MM.1S (cell line): Measurements from ENCODE around the gene MTCL1.

Experiments
- DNase-seq: peaks from one replicate; pipeline ENCODE4 v3.0.0-alpha.2; 2015
- H2AFZ ChIP-seq: fragments of 300-600 bp; sonication (generic); 2 replicates; pipeline ENCODE4 v1.6.0; 2016; ENCODE audit warnings: antibody characterized with exemption, low read length
- H3F3A ChIP-seq: fragments of 300-600 bp; sonication (generic); 2 replicates; pipeline ENCODE4 v1.6.1; 2016; ENCODE audit warnings: mild to moderate bottlenecking, antibody characterized with exemption, low read length, moderate library complexity, mixed read lengths; ENCODE audit not compliant: insufficient read depth
- H3K27ac ChIP-seq: fragments of 300-600 bp; sonication (generic); 2 replicates; pipeline ENCODE4 v1.5.1; 2016; ENCODE audit warnings: mild to moderate bottlenecking, low read length
- H3K27me3 ChIP-seq: fragments of 300-600 bp; sonication (generic); replicated peaks from 2 replicates; pipeline ENCODE4 v1.6.0; 2016; ENCODE audit warnings: low read length; ENCODE audit not compliant: insufficient read depth
- H3K36me3 ChIP-seq: fragments of 300-600 bp; sonication (generic); replicated peaks from 2 replicates; pipeline ENCODE4 v1.6.1; 2016; ENCODE audit warnings: mild to moderate bottlenecking, low read length, mixed read lengths; ENCODE audit not compliant: insufficient read depth
- H3K4me1 ChIP-seq: fragments of 300-600 bp; sonication (generic); 2 replicates; pipeline ENCODE4 v1.6.1; 2016; ENCODE audit warnings: low read length, mixed read lengths
- H3K4me2 ChIP-seq: fragments of 300-600 bp; sonication (generic); 2 replicates; pipeline ENCODE4 v1.6.0; 2016; ENCODE audit warnings: low read depth, low read length
- H3K4me3 ChIP-seq: fragments of 300-600 bp; sonication (generic); 2 replicates; pipeline ENCODE4 v1.5.1; 2016; ENCODE audit warnings: low read length, mixed read lengths
- H3K79me2 ChIP-seq: fragments of 300-600 bp; sonication (generic); 2 replicates; pipeline ENCODE4 v1.6.1; 2016; ENCODE audit warnings: mixed run types, low read length, mixed read lengths
- H3K9ac ChIP-seq: fragments of 300-600 bp; sonication (generic); 2 replicates; pipeline ENCODE4 v1.6.1; 2016; ENCODE audit warnings: low read length, mixed read lengths
- H3K9me2 ChIP-seq: fragments of 300-600 bp; sonication (generic); replicated peaks from 2 replicates; pipeline ENCODE4 v1.6.1; 2016; ENCODE audit warnings: mild to moderate bottlenecking, low read length, mixed read lengths; ENCODE audit not compliant: insufficient read depth
- H3K9me3 ChIP-seq: fragments of 300-600 bp; sonication (generic); replicated peaks from 2 replicates; pipeline ENCODE4 v1.6.1; 2016; ENCODE audit warnings: mild to moderate bottlenecking, low read length, mixed read lengths; ENCODE audit not compliant: insufficient read depth
- H4K20me1 ChIP-seq: fragments of 300-600 bp; sonication (generic); 2 replicates; pipeline ENCODE4 v1.6.1; 2016; ENCODE audit warnings: mild to moderate bottlenecking, low read length, moderate library complexity, mixed read lengths; ENCODE audit not compliant: insufficient read depth
- EZH2 ChIP-seq: fragments of 300-600 bp; sonication (generic); optimal IDR thresholded peaks from 2 replicates; pipeline ENCODE3; 2017; ENCODE audit warnings: low read depth, mild to moderate bottlenecking, antibody characterized with exemption, low read length, mixed read lengths
- EZH2phosphoT487 ChIP-seq: fragments of 300-600 bp; sonication (generic); IDR thresholded peaks from 2 replicates; pipeline ENCODE4 v1.6.1; 2018; ENCODE audit warnings: antibody characterized with exemption, low read length
- TF ChIP-seq, protein P1 (sequence below): fragments of 300-600 bp; sonication (generic); IDR thresholded peaks from 2 replicates; pipeline ENCODE4 v1.5.1; 2016; ENCODE audit warnings: antibody characterized with exemption, low read length, mixed read lengths

The MTCL1 gene

DNA sequence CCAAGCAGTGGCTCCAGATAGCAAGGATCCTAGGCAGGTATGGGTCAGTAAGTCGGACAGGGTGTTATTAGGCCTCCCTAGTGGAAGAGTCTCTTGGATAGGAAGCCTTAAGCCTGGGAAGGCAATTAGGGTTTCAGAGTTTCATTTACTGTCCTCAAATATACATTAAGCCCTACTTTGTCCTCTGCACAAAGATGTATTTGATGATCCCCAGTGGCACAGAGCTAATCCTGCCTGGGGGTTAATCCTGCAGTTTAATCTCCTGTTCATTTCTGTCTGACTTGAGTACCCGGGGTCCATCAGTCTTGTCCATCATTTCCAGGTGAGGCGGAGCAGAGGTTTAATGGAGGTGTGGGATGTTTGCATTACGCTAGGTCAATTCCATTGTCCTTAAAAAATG, 62.0 kb downstream of the MTCL1 start:
- Histone ChIP-seq H3K27me3 (no peaks in the 10 kb centered on the region), H3K9ac (no peak overlapping the region), H3K36me3 (no peaks in the 10 kb centered on the region; the same call in 1 of the 2 replicates), H3K9me3 (no peaks in the 10 kb centered on the region), H3F3A (no peaks in the 10 kb centered on the region), H3K4me2 (no peak overlapping the region), H3K9me2 (no peaks in the 10 kb centered on the region), H3K79me2 (no peaks in the 10 kb centered on the region), H2AFZ (no peak overlapping the region), H4K20me1 (no peaks in the 10 kb centered on the region), H3K27ac (no peak overlapping the region), H3K4me3 (no peak overlapping the region), H3K4me1 (no peaks in the 10 kb centered on the region)
- no peak for TF ChIP-seq EZH2
- TF ChIP-seq, protein P1, sequence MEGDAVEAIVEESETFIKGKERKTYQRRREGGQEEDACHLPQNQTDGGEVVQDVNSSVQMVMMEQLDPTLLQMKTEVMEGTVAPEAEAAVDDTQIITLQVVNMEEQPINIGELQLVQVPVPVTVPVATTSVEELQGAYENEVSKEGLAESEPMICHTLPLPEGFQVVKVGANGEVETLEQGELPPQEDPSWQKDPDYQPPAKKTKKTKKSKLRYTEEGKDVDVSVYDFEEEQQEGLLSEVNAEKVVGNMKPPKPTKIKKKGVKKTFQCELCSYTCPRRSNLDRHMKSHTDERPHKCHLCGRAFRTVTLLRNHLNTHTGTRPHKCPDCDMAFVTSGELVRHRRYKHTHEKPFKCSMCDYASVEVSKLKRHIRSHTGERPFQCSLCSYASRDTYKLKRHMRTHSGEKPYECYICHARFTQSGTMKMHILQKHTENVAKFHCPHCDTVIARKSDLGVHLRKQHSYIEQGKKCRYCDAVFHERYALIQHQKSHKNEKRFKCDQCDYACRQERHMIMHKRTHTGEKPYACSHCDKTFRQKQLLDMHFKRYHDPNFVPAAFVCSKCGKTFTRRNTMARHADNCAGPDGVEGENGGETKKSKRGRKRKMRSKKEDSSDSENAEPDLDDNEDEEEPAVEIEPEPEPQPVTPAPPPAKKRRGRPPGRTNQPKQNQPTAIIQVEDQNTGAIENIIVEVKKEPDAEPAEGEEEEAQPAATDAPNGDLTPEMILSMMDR = no peak
- TF ChIP-seq EZH2phosphoT487 = no peak
- no peak for DNase-seq

DNA sequence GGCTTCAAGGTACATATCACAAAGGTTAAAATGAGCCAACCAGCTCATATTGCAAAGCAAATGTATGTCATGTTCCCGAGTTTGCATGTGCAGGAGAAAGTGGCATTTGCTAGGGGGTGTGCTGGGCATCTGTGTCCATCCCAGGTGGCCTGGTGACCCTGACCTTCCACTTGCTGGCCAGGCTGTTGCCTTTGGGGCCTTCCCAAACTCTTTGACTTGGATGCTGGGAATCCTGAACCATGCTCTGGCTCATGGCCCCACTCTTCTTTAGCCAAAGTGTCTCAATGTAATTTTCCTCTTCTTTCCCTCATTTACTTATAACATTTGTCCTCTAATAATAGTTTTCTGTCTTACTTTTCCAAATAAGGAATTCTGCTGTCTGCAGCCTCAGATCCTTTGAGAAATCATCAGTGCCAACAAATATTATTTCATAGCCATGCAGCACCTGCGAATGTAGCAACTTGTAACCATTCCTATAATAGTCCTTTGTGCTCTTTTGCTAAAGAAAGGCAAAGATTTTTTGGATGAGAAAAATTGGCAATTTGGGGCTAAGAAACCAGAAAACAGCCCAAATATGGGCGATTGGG, 64.2 kb downstream of the MTCL1 start:
- no peaks in the 10 kb centered on the region for H3K9me3 ChIP-seq
- no peak overlapping the region for H3K27ac ChIP-seq
- TF ChIP-seq EZH2phosphoT487 = no peak
- TF ChIP-seq, protein P1 = no peak
- no peak for TF ChIP-seq EZH2
- H3K27me3 ChIP-seq = no peaks in the 10 kb centered on the region
- no peaks in the 10 kb centered on the region for H3K4me1 ChIP-seq
- H3K36me3 ChIP-seq = no peaks in the 10 kb centered on the region
- H3K4me2 ChIP-seq = no peak overlapping the region
- no peaks in the 10 kb centered on the region for H3K9me2 ChIP-seq
- H4K20me1 ChIP-seq = no peaks in the 10 kb centered on the region
- H3K79me2 ChIP-seq = no peaks in the 10 kb centered on the region
- no peak for DNase-seq
- H3K9ac ChIP-seq = no peak overlapping the region
- H3F3A ChIP-seq = no peaks in the 10 kb centered on the region
- H2AFZ ChIP-seq = no peak overlapping the region
- H3K4me3 ChIP-seq = no peak overlapping the region

GRCh38 chr18:8770657-8771056, 65.3 kb downstream of the MTCL1 start:
- Histone ChIP-seq H3K27ac (no peak overlapping the region), H3K4me3 (no peak overlapping the region), H4K20me1 (no peaks in the 10 kb centered on the region), H3K79me2 (no peaks in the 10 kb centered on the region), H3K4me2 (no peak overlapping the region), H3K9me2 (no peaks in the 10 kb centered on the region), H3K27me3 (no peaks in the 10 kb centered on the region), H3F3A (no peaks in the 10 kb centered on the region), H2AFZ (no peak overlapping the region), H3K36me3 (no peaks in the 10 kb centered on the region), H3K9me3 (no peaks in the 10 kb centered on the region), H3K9ac (no peak overlapping the region), H3K4me1 (no peaks in the 10 kb centered on the region)
- no peak for TF ChIP-seq EZH2
- TF ChIP-seq, protein P1 = no peak
- TF ChIP-seq EZH2phosphoT487 = no peak
- no peak for DNase-seq
